ENCODE data around the gene MAP2K4.

MAP2K4 gene

DNA sequence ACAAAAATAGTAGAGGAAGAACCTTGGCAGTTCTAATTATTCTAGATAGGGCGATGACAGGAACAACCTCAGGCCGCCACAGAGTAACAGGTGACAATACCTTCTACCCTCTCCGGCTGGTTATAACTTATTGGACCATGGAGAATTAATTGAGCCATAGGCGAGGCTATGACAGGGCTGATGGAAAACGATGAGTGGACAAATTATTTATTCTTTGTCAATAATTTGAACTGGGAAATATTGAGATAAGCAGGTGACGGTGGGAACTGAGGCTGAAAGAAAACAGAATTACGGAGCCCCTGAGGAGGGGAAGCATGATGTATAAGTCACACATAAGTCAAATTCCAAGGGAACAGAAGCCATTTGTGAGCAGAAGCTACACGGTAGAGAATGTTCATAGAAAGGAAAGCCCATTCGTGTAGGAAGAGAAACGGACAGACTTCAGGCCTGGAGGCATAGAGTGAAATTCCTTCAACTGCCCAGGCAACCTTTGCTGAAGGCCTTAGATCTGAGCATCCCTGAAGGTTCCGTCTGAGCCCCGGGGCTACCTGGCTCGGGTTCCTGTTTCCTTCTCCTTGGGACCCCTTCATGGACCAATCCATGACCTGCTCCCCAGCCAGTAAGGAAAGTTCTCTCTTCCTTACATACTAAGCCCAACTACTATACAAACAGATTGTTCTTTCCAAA, 158.1 kb downstream of the MAP2K4 start:
- no peak for DNase-seq

DNA sequence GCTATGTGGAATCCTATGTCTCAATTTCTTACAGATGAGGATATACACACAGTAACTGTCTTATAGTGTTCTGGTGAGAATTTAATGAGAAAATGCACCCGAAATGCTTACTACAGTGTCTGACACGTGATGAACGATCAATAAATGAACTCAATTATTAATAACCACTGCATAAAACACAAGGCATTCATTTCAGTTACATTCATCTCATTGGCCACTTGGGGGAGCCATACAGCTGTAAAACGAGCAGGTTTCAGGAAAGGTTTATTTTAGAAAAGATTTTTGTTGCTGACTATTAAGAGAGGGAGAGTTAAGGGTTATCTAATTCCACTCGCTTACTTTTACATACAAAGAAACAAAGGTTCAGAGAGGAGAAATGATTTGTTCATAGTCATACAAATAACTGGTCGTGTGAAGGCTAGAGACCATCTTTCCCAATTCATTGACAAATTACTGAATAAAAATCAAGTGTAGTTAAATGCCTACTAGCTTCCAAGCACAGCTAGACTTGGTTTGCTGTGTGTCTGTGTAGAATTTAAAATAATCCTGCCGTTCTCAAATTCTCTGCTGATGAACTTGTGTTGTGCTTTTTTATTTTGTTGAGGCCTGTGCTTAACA, 160.1 kb downstream of the MAP2K4 start:
- DNase-seq: peak; percentile 15

GRCh38 chr17:12187658-12188057, 167.0 kb downstream of the MAP2K4 start:
- DNase-seq: no peak

- DNase-seq: no peak
These were observed 172.6 kb downstream of the MAP2K4 start for GRCh38 chr17:12193144-12193735.

All from T1000 (cell line).